GM19468 (cell line): ENCODE results near the gene SIGLEC12.
"Not testable (repeated sequence)": the region's sequence is repeated elsewhere in the genome, so short reads cannot be mapped to it uniquely, and the experiment has no call there.

Experiments
- ATAC-seq: cut with Tn5 transposase; IDR thresholded peaks from one replicate; pipeline ENCODE4 v1.9.1; 2021; ENCODE audit warnings: mild to moderate bottlenecking, moderate library complexity, moderate number of reproducible peaks; ENCODE audit not compliant: unreplicated experiment; ENCODE audit errors: extremely low read depth

Gene SIGLEC12

DNA sequence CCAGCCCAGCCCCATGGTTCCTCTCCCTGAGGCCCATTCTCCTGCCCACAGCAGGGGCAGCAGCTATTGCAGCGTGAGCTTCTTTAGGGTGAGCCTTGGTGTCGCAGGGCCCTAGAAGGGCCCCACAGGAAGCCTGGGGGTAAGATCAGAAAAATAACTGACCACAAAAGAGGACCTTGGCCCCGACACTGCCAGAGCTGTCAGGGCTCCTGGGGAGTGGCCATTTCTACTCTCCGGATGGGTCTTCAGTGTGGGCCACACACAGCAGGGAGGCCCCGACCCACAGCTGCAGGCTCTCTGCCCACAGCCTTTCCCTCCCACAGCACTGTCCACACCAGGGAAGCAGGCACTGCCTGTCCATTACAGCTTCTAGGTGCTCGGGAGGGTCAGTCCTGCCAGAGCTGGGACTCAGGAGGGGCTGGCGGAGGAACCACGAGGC, 39.9 kb downstream of the SIGLEC12 start:
- no peak for ATAC-seq

DNA sequence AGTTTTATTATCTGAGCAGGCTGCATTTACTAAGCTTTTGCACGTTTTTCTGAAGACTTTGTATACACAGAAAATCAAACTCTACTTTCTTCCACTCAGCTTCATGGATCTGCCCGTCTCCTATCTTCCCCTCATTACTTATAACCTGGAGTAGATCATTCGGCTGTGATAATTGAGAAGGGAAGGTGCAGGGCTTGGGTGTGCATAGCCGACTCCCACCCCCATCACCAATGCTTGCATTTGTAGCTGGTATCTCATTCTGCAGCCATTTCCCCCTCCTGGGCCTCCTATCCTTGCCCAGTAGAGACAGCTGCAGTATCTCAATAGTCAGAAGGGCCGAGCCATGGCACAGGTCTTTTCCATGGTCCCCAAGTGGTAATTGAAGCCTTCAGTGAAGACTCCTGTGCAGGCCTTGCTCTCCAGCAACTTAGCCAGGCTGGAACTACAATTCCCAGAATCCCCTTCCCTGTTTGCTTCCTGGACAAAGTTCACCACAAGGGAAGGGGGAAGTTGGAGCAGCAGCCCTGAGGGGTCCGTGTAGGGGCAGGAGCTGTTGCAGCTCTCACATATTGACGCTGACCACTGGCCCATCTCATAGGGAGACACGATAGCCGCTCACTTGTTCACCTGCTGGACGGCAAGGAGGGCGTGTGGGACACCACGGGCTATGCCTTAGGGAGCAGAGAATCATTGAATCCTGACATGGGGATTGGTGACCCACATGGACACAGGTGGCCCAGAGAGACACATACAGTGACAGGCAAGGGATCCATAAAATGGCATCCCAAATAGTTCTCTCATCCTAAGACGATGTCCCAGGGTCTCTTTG, 41.2 kb downstream of the SIGLEC12 start:
- no peak for ATAC-seq

DNA sequence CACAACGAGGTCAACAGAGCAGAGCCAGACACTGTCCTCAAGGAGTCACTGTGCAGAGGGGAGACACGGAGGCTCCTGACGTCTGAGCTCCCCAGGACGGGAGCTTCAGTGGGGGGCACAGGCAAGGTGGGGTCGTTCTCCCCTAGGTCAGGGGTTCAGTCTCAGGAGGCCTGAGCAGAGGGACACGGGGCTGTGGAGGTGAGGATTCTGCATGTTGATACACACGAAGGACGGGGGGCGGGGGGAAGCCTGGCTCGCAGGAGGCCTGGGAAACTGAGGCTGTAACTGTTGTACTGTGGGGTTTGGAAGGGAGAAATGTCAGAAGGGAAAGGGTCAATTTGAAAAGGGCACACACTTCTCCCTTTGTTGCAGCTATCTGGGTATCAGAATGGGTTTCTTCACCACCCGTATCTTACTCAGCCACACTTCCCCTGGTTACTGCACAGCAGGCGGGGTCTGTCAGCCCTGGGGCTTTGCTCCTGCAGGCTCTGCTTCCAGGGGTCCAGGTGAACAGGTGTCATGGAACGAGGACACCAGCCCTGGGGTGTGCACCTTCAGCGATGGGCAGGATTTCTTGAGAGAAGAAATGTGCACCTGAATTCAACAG, 42.6 kb downstream of the SIGLEC12 start:
- no peak for ATAC-seq

DNA sequence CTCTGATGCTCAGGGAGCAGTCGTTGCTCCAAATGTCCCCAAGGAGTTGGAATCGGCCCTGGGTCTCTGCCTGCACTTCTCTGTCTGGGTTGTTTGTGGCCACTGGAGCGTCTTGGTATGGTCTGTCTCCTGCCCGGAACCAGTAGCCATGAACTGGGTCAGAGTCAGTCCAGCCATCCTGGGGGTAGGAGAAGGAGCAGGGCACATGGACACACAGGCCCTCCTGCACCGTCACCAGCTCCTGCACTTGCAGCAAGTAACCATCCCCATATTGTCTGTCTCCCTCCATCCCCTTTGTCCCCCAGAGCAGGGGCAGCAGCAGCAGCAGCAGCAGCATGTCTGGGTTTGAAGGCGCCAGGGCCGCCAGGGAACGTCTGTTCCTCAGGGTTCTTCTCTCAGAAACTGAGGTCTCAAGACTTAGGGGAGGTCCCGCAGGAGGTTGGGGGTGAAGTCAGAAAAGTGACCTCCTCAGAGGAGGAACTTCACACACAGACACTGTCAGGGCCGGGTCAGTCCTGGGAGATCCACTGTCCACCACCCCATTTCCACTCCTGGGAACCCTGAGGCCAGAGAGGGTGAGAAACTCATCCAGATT, 43.5 kb downstream of the SIGLEC12 start, which contains the start of gene SIGLEC8:
SIGLEC8 (minus strand) TSS at position 404 of the 595 bp plus-strand sequence; CDS start at position 337, 67 bp downstream.
- no peak for ATAC-seq

DNA sequence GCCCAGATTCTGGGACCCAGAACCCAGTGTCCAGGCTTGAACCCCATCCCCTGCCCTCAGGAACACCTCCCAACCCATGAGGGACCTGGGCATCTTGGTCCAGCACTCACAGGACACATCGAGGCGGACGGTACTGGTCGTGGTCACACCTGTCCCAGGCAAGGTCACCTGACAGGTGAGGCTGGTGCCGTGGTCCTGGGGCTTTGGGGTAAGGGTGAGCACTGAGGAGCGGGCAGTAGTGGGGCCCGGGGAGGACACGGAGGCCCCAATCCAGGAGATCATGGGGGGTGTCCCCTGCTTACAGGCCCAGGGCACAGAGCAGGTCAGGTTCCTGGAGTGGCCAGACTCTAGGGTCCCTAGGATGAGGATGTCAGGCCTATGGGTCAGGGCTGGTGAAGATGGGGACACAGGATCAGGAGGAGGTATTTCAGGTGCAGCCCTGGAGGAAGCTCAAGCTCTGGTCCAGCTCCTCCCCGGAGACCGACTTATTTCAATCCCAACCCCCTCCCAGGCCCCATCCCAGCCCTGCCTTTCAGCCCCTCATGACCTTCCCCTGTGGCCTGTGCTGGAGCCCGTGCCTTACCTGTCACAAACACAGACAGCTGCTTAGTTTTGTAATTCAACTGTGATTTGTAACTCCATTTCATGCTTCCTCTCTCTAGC, 44.1 kb downstream of the SIGLEC12 start:
- ATAC-seq, result no peak

DNA sequence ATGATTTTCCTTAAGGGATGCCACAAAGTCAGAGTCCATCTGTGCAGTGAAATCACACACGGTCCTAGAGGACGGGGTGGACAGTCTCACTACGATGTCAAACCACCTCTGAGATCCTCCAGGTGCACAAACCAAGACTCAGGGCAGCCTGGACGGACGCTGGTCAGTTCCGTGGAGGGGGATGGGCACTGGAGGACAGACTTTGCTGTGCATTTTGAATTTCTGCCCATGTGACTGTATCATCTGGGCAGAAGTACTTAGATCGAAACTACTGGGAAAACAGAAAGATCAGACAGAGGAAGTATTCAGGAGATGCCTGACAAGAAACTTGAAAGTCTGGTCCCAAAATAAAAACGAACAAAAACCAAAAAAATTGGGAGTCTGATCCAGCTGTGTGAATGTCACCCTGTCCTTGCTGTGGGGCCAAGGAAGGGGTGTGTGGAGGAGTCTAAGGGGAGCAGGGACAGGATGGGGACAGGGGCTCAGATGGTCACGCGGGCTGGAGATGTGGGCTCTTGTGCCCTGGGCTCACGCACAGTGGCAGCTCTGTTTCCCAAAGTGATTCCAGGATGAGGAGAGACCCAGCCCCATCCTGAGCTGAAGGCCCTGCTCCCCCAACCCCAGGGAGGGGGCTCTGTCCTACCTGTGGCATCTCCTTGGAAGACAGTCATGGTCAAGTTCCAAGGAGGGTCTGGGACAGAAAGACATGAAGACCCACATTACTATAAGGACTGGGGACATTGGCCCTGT, 44.9 kb downstream of the SIGLEC12 start:
- ATAC-seq, result no peak

DNA sequence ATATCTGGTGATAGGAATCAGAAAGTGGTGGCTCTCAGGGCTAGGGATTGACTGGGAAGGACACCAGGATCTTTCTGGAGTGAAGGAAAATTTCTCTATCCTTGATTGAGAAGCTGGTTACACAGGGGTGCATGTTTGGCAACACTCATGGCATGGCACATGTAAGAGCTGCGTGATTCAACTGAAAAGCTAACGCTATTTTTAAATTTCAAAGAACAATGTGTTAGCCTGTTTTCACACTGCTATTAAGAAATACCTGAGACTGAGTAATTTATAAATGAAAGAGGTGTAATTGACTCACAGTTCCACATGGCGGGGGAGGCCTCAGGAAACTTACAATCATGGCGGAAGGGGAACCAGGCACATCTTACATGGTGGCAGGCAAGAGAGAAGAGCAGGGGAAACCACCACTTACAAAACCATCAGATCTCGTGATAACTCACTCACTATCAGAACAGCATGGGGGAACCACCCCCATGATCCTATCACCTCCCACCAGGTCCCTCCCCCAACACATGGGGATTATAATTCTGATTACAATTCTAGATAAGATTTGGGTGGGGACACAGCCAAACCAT, 50.8 kb downstream of the SIGLEC12 start:
- ATAC-seq, result no peak

DNA sequence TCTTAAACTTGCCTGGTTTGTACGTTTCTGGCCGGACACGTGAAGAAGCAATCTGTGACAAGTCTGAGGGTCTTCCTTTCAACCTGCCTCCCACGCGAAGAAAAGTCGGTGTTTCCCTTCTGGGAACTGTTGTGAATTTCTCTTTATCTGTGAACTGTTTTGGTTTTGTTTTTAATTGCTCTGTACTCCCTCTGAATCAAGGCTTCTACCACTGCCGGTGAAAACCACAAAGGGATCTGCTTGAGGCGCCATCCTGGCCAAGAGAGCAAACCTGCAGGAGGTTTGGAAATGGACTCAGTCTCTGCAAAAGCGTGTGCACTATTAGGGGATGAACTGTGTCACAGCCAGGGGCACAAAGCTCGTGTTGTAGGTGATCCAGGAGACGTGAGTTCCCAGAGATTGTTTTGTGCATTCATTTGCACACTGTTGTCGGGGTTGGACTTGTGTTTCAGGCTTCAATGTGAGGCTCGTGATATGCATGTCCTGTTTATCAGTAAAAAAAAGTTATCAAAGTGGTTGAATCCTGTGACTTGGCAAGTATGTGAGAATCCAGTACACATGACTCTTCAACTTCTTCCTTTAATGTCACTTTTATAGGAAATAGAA, 53.1 kb downstream of the SIGLEC12 start:
- ATAC-seq, result no peak

DNA sequence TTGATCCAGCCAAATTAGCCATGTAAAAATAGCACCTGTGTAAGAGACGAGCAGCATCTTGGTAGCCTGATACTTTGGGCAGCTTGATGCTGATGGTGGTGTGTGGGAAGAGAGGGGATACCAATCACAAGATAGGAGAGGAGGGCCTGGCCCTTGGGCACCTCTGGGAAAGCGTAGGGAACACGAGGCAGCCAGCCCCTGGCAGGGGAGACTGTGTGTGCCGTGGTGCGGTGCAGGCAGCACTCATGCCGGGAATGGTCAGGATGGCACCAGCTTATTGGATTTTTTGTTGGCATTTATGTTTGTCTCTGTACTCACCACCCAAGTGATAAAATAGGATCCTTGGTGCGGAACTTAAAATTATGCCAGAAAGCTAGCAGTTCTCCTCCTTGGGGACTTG, 53.6 kb downstream of the SIGLEC12 start:
- no peak for ATAC-seq

DNA sequence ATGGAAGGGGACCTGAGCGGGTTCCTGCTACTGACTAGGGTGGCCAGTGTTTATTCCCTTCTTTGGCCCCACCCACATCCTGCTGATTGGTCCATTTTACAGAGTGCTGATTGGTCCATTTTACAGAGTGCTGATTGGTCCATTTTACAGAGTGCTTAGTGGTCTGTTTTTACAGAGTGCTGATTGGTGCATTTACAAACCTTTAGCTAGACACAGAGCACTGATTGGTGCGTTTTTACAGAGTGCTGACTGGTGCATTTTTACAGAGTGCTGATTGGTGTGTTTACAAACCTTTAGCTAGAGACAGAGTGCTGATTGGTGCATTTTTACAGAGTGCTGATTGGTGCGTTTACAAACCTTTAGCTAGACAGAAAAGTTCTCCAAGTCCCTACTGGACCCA, 54.1 kb downstream of the SIGLEC12 start:
- ATAC-seq, result not testable (repeated sequence)

DNA sequence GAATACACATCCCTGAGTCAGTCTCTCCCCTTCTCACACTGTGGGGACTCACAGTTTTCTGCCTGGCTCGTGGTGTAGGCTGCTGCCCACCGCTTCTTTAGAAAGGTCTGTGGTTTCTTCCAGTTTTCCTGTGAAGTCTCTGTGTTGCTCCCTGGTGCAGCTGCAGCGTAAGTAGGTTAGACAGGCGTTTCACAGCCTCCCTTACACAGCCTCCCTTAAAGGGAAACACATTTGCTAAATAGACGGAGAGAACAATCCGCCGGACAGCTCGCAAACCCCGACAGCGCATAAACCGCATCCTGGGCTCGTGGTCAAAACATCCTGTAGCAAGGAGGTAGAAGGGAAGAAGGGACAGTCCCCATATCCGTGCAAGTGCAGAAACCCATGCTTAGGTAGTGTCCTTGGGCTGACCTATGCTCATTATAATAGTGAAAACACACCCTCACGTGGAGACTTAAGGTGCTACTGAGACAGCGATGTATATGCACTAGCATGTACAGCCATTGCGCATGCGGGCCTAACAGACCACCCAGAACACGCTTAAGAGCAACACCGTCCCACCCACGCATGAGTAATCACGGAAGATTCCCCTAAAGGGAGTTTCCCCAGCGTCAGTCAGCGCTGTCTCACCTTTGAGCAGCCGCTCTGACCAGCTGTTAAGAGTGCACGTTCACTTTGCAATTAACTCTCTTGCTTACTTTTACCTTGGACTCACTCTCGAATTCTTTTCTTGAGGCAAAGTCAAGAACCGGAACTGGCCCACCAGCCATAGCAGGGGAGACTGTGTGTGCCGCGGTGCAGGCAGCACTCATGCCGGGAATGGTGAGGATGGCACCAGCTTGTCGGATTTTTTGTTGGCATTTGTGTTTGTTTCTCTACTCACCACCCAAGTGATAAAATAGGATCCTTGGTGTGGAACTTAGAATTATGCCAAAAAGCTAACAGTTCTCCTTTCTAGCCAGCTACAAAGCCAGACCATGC, 59.9 kb downstream of the SIGLEC12 start:
- peak; percentile 62 for ATAC-seq
